A549 (cell line): Measurements from ENCODE around the gene SUPV3L1. TPM values are rescaled to one million over a fixed set of nuclear protein-coding genes. Genes with fewer than 3 reads are reported as not detected.

Experiments
- ATAC-seq, 2 experiments: fragments of 200-7000 bp in 1 of 2; fragments of >200 bp in 1 of 2; cut with Nextera tagmentation in 1 of 2; cut with Tn5 transposase in 1 of 2; 3 replicates each; pipeline versions ENCODE4 v1.8.0 to v1.9.1; 2018 to 2020; ENCODE audit warnings: mild to moderate bottlenecking in 1 of 2, moderate library complexity in 1 of 2
- CTCF ChIA-PET: fragments of 300-600 bp; sonication (Branson Sonifier 250); formaldehyde crosslinking; extraction: SDS; loops from one replicate; lab custom pipeline; 2021; ENCODE audit warnings: antibody characterized with exemption, inconsistent platforms; lab: Yijun Ruan, JAX
- POLR2A ChIA-PET: fragments of 350-600 bp; formaldehyde crosslinking; extraction: SDS; loops from one replicate; lab custom pipeline; 2021; ENCODE audit warnings: antibody characterized with exemption, inconsistent platforms; lab: Yijun Ruan, JAX
- DNase-seq, 2 experiments: peaks; one replicate each; pipeline versions ENCODE4 v3.0.0 to v3.0.0-alpha.2; 2011 to 2016; ENCODE audit warnings: low read depth in 1 of 2, low spot score in 1 of 2
- FAIRE-seq: peaks from 2 replicates; lab custom pipeline; 2011; peaks lifted over from hg19 to GRCh38; lab: Jason Lieb, UNC
- H3K27ac ChIP-seq, 2 experiments: fragments of >200 bp; sonication (Bioruptor Twin); formaldehyde crosslinking; 3 replicates each; pipeline ENCODE4 v1.5.1; 2016 to 2017
- H3K4me1 ChIP-seq: fragments of >200 bp; sonication (Bioruptor Twin); formaldehyde crosslinking; 3 replicates; pipeline ENCODE4 v1.6.1; 2016
- H3K4me2 ChIP-seq: fragments of >200 bp; sonication (Bioruptor Twin); formaldehyde crosslinking; 3 replicates; pipeline ENCODE4 v1.6.1; 2016
- H3K4me3 ChIP-seq: fragments of >200 bp; sonication (Bioruptor Twin); formaldehyde crosslinking; 3 replicates; pipeline ENCODE4 v1.5.1; 2016
- H3K9me3 ChIP-seq: fragments of >200 bp; sonication (Bioruptor Twin); formaldehyde crosslinking; 3 replicates; pipeline ENCODE4 v1.6.1; 2016
- BCL3 ChIP-seq: fragments of >200 bp; sonication (Bioruptor Twin); formaldehyde crosslinking; IDR thresholded peaks from 3 replicates; pipeline ENCODE4 v1.6.1; 2016
- CBX2 ChIP-seq: fragments of 200-600 bp; sonication (generic); IDR thresholded peaks from 2 replicates; pipeline ENCODE4 v1.6.1; 2016; ENCODE audit warnings: low read depth, mild to moderate bottlenecking, borderline replicate concordance
- CBX8 ChIP-seq: fragments of 200-600 bp; sonication (generic); IDR thresholded peaks from 2 replicates; pipeline ENCODE4 v1.6.1; 2016
- CHD4 ChIP-seq: fragments of 200-600 bp; sonication (generic); IDR thresholded peaks from 2 replicates; pipeline ENCODE4 v1.6.1; 2016; ENCODE audit warnings: antibody characterized with exemption, mild to moderate bottlenecking, borderline replicate concordance
- CTCF ChIP-seq: fragments of >200 bp; sonication (Bioruptor Twin); formaldehyde crosslinking; IDR thresholded peaks from 3 replicates; pipeline ENCODE4 v1.5.1; 2016
- E2F6 ChIP-seq: IDR thresholded peaks from 2 replicates; pipeline ENCODE4 v1.6.1; 2012; ENCODE audit warnings: low read depth, borderline replicate concordance
- ELK1 ChIP-seq: fragments of 150-350 bp; IDR thresholded peaks from 2 replicates; pipeline ENCODE4 v1.6.1; 2014; ENCODE audit warnings: low read depth, mild to moderate bottlenecking, low read length
- EP300 ChIP-seq, 2 experiments: fragments of >200 bp; sonication (Bioruptor Twin); formaldehyde crosslinking; IDR thresholded peaks; 2 replicates in 1 of 2; 3 replicates in 1 of 2; pipeline ENCODE4 v1.6.1; 2016 to 2017
- FOSB ChIP-seq: fragments of 250-450 bp; sonication (Bioruptor Pico); IDR thresholded peaks from 2 replicates; pipeline ENCODE4 v1.5.0; 2020; ENCODE audit warnings: mild to moderate bottlenecking, moderate library complexity
- HDAC2 ChIP-seq: fragments of 200-600 bp; sonication (generic); IDR thresholded peaks from 2 replicates; pipeline ENCODE4 v1.6.1; 2016
- HES2 ChIP-seq: fragments of >200 bp; sonication (Bioruptor Twin); formaldehyde crosslinking; IDR thresholded peaks from 2 replicates; pipeline ENCODE4 v1.6.1; 2016
- HEYL ChIP-seq: fragments of 250-450 bp; sonication (Bioruptor Pico); IDR thresholded peaks from 2 replicates; pipeline ENCODE4 v1.8.0; 2021; ENCODE audit warnings: mild to moderate bottlenecking, moderate library complexity
- HOXA7 ChIP-seq: fragments of 250-450 bp; sonication (Bioruptor Pico); IDR thresholded peaks from 2 replicates; pipeline ENCODE4 v1.5.0; 2020; ENCODE audit warnings: mild to moderate bottlenecking, moderate library complexity
- HOXB5 ChIP-seq: fragments of 250-450 bp; sonication (Bioruptor Pico); IDR thresholded peaks from 2 replicates; pipeline ENCODE4 v1.5.0; 2020; ENCODE audit warnings: mild to moderate bottlenecking, moderate library complexity
- JUN ChIP-seq, 2 experiments: fragments of >200 bp; sonication (Bioruptor Twin); formaldehyde crosslinking; IDR thresholded peaks; 2 replicates in 1 of 2; 3 replicates in 1 of 2; pipeline ENCODE4 v1.6.1; 2016 to 2017
- JUNB ChIP-seq: fragments of >200 bp; sonication (Bioruptor Twin); formaldehyde crosslinking; IDR thresholded peaks from 2 replicates; pipeline ENCODE4 v1.6.1; 2016
- KDM1A ChIP-seq: fragments of 200-600 bp; sonication (generic); IDR thresholded peaks from 2 replicates; pipeline ENCODE4 v1.6.1; 2016; ENCODE audit warnings: low read depth, mild to moderate bottlenecking
- KDM5A ChIP-seq: fragments of 200-600 bp; sonication (generic); IDR thresholded peaks from 2 replicates; pipeline ENCODE4 v1.6.1; 2016; ENCODE audit warnings: antibody characterized with exemption, mild to moderate bottlenecking
- MAX ChIP-seq: IDR thresholded peaks from 2 replicates; pipeline ENCODE4 v1.6.1; 2012
- MAZ ChIP-seq: fragments of 150-350 bp; IDR thresholded peaks from 2 replicates; pipeline ENCODE4 v1.6.1; 2014; ENCODE audit warnings: antibody characterized with exemption, low read depth, low read length, borderline replicate concordance
- MYC ChIP-seq: IDR thresholded peaks from 2 replicates; pipeline ENCODE4 v1.6.1; 2012; ENCODE audit warnings: mild to moderate bottlenecking, inconsistent platforms, low read length, improper control_type of control experiment, borderline replicate concordance
- NR3C1 ChIP-seq: fragments of >200 bp; sonication (Bioruptor Twin); formaldehyde crosslinking; IDR thresholded peaks from 3 replicates; pipeline ENCODE4 v1.6.1; 2017
- POLR2A ChIP-seq: IDR thresholded peaks from 2 replicates; pipeline ENCODE4 v1.6.1; 2012; ENCODE audit warnings: mild to moderate bottlenecking, low read length
- POLR2AphosphoS2 ChIP-seq: conservative IDR thresholded peaks from 2 replicates; pipeline ENCODE4 v1.6.1; 2012; ENCODE audit warnings: low read length, improper control_type of control experiment, inconsistent platforms
- RAD21 ChIP-seq, 2 experiments: fragments of >200 bp in 1 of 2; sonication (Bioruptor Twin) in 1 of 2; formaldehyde crosslinking in 1 of 2; IDR thresholded peaks in 1 of 2; conservative IDR thresholded peaks in 1 of 2; 2 replicates in 1 of 2; 3 replicates in 1 of 2; pipeline ENCODE4 v1.6.1; 2012 to 2018; ENCODE audit warnings: inconsistent platforms in 1 of 2
- RARB ChIP-seq: fragments of 250-450 bp; sonication (Bioruptor Pico); IDR thresholded peaks from 2 replicates; pipeline ENCODE4 v1.8.0; 2021; ENCODE audit warnings: mild to moderate bottlenecking, moderate library complexity
- RCOR1 ChIP-seq: fragments of 150-350 bp; IDR thresholded peaks from 2 replicates; pipeline ENCODE4 v1.6.1; 2014; ENCODE audit warnings: antibody characterized with exemption, low read length, low read depth
- SMC3 ChIP-seq: fragments of >200 bp; sonication (Bioruptor Twin); formaldehyde crosslinking; IDR thresholded peaks from 3 replicates; pipeline ENCODE4 v1.6.1; 2018; ENCODE audit warnings: inconsistent platforms
- SREBF2 ChIP-seq: fragments of 450-650 bp; IDR thresholded peaks from 2 replicates; pipeline ENCODE4 v1.6.1; 2014; ENCODE audit warnings: mild to moderate bottlenecking, moderate library complexity
- TP53 ChIP-seq: fragments of 250-450 bp; sonication (Bioruptor Pico); IDR thresholded peaks from 2 replicates; pipeline ENCODE4 v1.5.0; 2021; ENCODE audit warnings: mild to moderate bottlenecking, moderate library complexity
- USF2 ChIP-seq: fragments of 450-650 bp; IDR thresholded peaks from 2 replicates; pipeline ENCODE4 v1.6.1; 2014; ENCODE audit warnings: antibody characterized with exemption
- ZFP36 ChIP-seq: fragments of 450-650 bp; IDR thresholded peaks from 2 replicates; pipeline ENCODE4 v1.6.1; 2014; ENCODE audit warnings: borderline replicate concordance; ENCODE audit not compliant: partially characterized antibody
- ZNF302 ChIP-seq: fragments of 250-450 bp; sonication (Bioruptor Pico); IDR thresholded peaks from 2 replicates; pipeline ENCODE4 v1.9.0; 2021; ENCODE audit warnings: inconsistent platforms, mild to moderate bottlenecking, moderate library complexity
- ZSCAN20 ChIP-seq: fragments of 250-450 bp; sonication (Bioruptor Pico); IDR thresholded peaks from 2 replicates; pipeline ENCODE4 v1.8.0; 2022; ENCODE audit warnings: mild to moderate bottlenecking, moderate library complexity
- WGBS: methylation state at CpG from one replicate; pipeline ENCODE4 v1.1.6; 2017; ENCODE audit errors: missing lambda C conversion rate; 5-methylcytosine and 5-hydroxymethylcytosine counted together
- polyA plus RNA-seq, 4 experiments: library from polyadenylated mRNA; depleted of rRNA in 3 of 4; stranded (reverse); fragments of >200 nt; fragmentation: RNase III in 1 of 4; extraction: RNeasy Plus Mini Kit Qiagen cat#74134 plus additional on column Dnase treatment in 1 of 4; gene quantifications; 2 replicates in 3 of 4; 3 replicates in 1 of 4; pipeline ENCODE4 v1.2.3, GENCODE V29; 2011 to 2017

Gene SUPV3L1
- polyA plus RNA-seq, 2 of the 4 experiments (the other 2 are of a cell fraction): 31.9 to 57.4 TPM

GRCh38 chr10:69237528-69238159 lies 57.6 kb downstream of the SUPV3L1 start:
- ATAC-seq: peak; percentile 95 to 99
- WGBS: 38% methylated on average over 17 of the region's 17 CpGs
- no peak overlapping the region; a peak in 1 of 6 replicates for H3K27ac ChIP-seq
- H3K4me3 ChIP-seq: no peak overlapping the region
- peaks cover 6% of the 10 kb centered on the region for H3K4me1 ChIP-seq
- H3K4me2 ChIP-seq: no peak overlapping the region
- ChIA-PET POLR2A (no interaction called here), CTCF (interaction anchor here (0.9 to 21.3 kb wide), 20 partner anchors 10 to 284 kb away, joined by 3 to 424 read pairs (median 4); partner anchors contain the start of gene HK1)
- H3K9me3 ChIP-seq: no peaks in the 10 kb centered on the region
- peak; percentile 66 to 81 for DNase-seq
- TF ChIP-seq SREBF2 (no peak), EP300 (IDR thresholded peaks at IDR 0.05) (no peak), KDM5A (no peak), MYC (no peak), RARB (CRISPR knock-in tag) (no peak), USF2 (no peak), CBX8 (no peak), MAZ (no peak), ZSCAN20 (CRISPR knock-in tag) (no peak), E2F6 (no peak), ZFP36 (no peak), ZNF302 (CRISPR knock-in tag) (no peak), HEYL (no peak), ELK1 (no peak), NR3C1 (no peak), BCL3 (no peak), HES2 (no peak), CBX2 (no peak), MAX (0 out of 2 replicates have a peak, but pooled peaks have one; percentile 18), TP53 (CRISPR knock-in tag) (no peak), RAD21 (conservative IDR thresholded peaks at IDR 0.05 in 1 of 2, IDR thresholded peaks at IDR 0.05 in 1 of 2) (peak; percentile 96 to 97), HOXB5 (CRISPR knock-in tag) (no peak), FOSB (no peak), CTCF (peak; percentile 96), POLR2A (no peak), RCOR1 (no peak), POLR2AphosphoS2 (no peak), HOXA7 (no peak), KDM1A (no peak), JUNB (no peak), CHD4 (no peak), SMC3 (peak; percentile 97), JUN (IDR thresholded peaks at IDR 0.05) (no peak), HDAC2 (no peak)
- FAIRE-seq: no peak
